Natural killer cell (primary cell): ENCODE measurements around the gene CRYBB3. TPM values are rescaled to one million over a fixed set of nuclear protein-coding genes. Genes with fewer than 3 reads are reported as not detected.

ENCODE experiments used
- ATAC-seq, 3 donors: fragments of 150-1000 bp in 2 of 3; fragments of 200-7000 bp in 1 of 3; cut with Tn5 transposase; 1 replicate in 1 of 3; 2 replicates in 2 of 3; pipeline ENCODE4 v1.10.0; 2021; ENCODE audit warnings: mild to moderate bottlenecking in 2 of 3, moderate library complexity in 2 of 3
- DNase-seq, 2 donors: peaks; one replicate each; pipeline versions ENCODE4 v3.0.0 to v3.0.0-alpha.2; 2013 to 2021; ENCODE audit warnings: mixed read lengths in 1 of 2
- H3K27ac ChIP-seq: one replicate; pipeline ENCODE4 v1.5.1; 2013; ENCODE audit warnings: mild to moderate bottlenecking, low read length
- H3K27me3 ChIP-seq: one replicate; pipeline ENCODE4 v1.6.1; 2013; ENCODE audit warnings: low read length; ENCODE audit not compliant: control insufficient read depth, insufficient read depth
- H3K36me3 ChIP-seq: one replicate; pipeline ENCODE4 v1.6.1; 2013; ENCODE audit warnings: low read length; ENCODE audit not compliant: control insufficient read depth, insufficient read depth
- H3K4me1 ChIP-seq: one replicate; pipeline ENCODE4 v1.6.1; 2013; ENCODE audit warnings: low read length; ENCODE audit not compliant: control insufficient read depth, insufficient read depth
- H3K4me3 ChIP-seq: one replicate; pipeline ENCODE4 v1.5.1; 2013; ENCODE audit warnings: low read length
- H3K9me3 ChIP-seq: one replicate; pipeline ENCODE4 v1.6.1; 2013; ENCODE audit warnings: low read length; ENCODE audit not compliant: control insufficient read depth, insufficient read depth
- H3K27ac Mint-ChIP-seq, 2 donors: one replicate each; pipeline ENCODE4 v1.8.0; 2022; ENCODE audit warnings: mild to moderate bottlenecking in 2 of 2, mixed read lengths in 2 of 2, moderate library complexity in 1 of 2
- H3K27me3 Mint-ChIP-seq, 2 donors: one replicate each; pipeline ENCODE4 v1.8.0; 2022; ENCODE audit warnings: low read depth in 2 of 2, mixed read lengths in 2 of 2
- H3K36me3 Mint-ChIP-seq: one replicate; pipeline ENCODE4 v1.8.0; 2022; ENCODE audit warnings: mixed read lengths
- H3K4me1 Mint-ChIP-seq, 2 donors: one replicate each; pipeline ENCODE4 v1.8.0; 2022; ENCODE audit warnings: mixed read lengths in 2 of 2
- H3K4me3 Mint-ChIP-seq: one replicate; pipeline ENCODE4 v1.8.0; 2022; ENCODE audit warnings: mild to moderate bottlenecking, moderate library complexity, mixed read lengths
- H3K9me3 Mint-ChIP-seq, 2 donors: one replicate each; pipeline ENCODE4 v1.8.0; 2022; ENCODE audit warnings: mixed read lengths in 2 of 2
- WGBS: methylation state at CpG from one replicate; pipeline ENCODE4 v1.1.7; 2013; ENCODE audit warnings: missing lambda C conversion rate; ENCODE audit not compliant: insufficient coverage; 5-methylcytosine and 5-hydroxymethylcytosine counted together
- intact Hi-C: fragments of 100-400 bp; cut with micrococcal nuclease; formaldehyde crosslinking; loops from one replicate; pipeline ENCODE4 v1.14.2; 2022
- total RNA-seq, 4 donors: library from RNA; stranded (reverse); fragments of 120-200 nt in 1 of 4; gene quantifications; one replicate each; pipeline versions ENCODE4 v1.2.3 to v1.2.4, GENCODE V29; 2013 to 2022
- TF ChIP-seq, protein P1 (sequence below): fragments of 200-600 bp; IDR thresholded peaks from one replicate; pipeline ENCODE4 v1.8.0; 2022; ENCODE audit warnings: antibody characterized with exemption

The CRYBB3 gene
- total RNA-seq, 3 donors from 2014 or later (not counting 1 experiment from before 2014, with no cell fraction given) = 0.68 TPM; not detected in 2

- Mint-ChIP-seq H3K4me1 (peaks cover 0 to 7% of the 10 kb centered on the region in 2 donors), H3K27ac (no peak overlapping the region), H3K27me3 (no peaks in the 10 kb centered on the region), H3K36me3 (no peaks in the 10 kb centered on the region), H3K4me3 (no peak overlapping the region), H3K9me3 (no peaks in the 10 kb centered on the region)
- TF ChIP-seq, protein P1, sequence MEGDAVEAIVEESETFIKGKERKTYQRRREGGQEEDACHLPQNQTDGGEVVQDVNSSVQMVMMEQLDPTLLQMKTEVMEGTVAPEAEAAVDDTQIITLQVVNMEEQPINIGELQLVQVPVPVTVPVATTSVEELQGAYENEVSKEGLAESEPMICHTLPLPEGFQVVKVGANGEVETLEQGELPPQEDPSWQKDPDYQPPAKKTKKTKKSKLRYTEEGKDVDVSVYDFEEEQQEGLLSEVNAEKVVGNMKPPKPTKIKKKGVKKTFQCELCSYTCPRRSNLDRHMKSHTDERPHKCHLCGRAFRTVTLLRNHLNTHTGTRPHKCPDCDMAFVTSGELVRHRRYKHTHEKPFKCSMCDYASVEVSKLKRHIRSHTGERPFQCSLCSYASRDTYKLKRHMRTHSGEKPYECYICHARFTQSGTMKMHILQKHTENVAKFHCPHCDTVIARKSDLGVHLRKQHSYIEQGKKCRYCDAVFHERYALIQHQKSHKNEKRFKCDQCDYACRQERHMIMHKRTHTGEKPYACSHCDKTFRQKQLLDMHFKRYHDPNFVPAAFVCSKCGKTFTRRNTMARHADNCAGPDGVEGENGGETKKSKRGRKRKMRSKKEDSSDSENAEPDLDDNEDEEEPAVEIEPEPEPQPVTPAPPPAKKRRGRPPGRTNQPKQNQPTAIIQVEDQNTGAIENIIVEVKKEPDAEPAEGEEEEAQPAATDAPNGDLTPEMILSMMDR = no peak
- Histone ChIP-seq H3K27ac (no peak overlapping the region), H3K27me3 (no peaks in the 10 kb centered on the region), H3K9me3 (no peaks in the 10 kb centered on the region), H3K4me1 (peaks cover 4% of the 10 kb centered on the region), H3K4me3 (no peak overlapping the region), H3K36me3 (no peaks in the 10 kb centered on the region)
- no peak for DNase-seq
- intact Hi-C loops = no loop called here
- no peak for ATAC-seq
- WGBS = 80% methylated on average over 14 of the region's 14 CpGs
These were observed 38.4 kb upstream of the CRYBB3 start for GRCh38 chr22:25161017-25161915.

DNA sequence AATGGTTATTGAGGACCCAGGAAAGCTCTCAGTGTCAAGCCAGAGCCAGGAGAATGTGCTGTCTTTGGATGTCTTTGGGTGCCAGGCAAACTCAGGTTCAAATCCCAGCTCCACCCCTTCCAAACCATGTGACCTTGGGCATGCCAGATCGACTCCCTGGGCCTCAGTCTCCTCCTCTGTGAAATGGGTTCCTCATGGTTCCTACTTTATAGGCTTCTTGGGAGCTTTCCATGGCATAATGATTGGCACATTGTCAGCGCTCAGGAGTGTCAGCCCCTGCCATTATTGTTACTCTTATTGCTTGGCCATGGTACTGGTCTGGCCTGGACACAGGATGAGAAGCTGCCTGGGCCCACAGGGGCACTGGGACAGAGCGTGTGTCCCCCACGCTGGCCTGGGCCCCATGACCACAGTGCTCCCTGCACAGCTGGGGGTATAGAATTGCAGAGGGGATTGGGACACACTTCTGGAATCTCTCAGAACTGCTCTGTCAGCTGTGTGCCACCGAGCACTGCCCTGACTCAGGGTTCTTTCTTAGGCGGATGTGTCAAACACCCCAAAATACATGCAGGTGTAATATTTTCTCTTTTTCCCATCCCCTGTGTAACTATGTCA lies 37.6 kb upstream of the CRYBB3 start:
- WGBS = 85% methylated on average over 6 of the region's 6 CpGs
- DNase-seq = no peak
- TF ChIP-seq, protein P1 = no peak

GRCh38 chr22:25162561-25162960 lies 37.1 kb upstream of the CRYBB3 start:
- no peak for DNase-seq
- intact Hi-C loops = no loop called here
- H3K36me3 ChIP-seq = no peaks in the 10 kb centered on the region
- no peak for ATAC-seq
- no peaks in the 10 kb centered on the region for H3K27me3 Mint-ChIP-seq
- no peak overlapping the region for H3K4me3 ChIP-seq
- peaks cover 0 to 7% of the 10 kb centered on the region in 2 donors for H3K4me1 Mint-ChIP-seq
- no peaks in the 10 kb centered on the region for H3K9me3 ChIP-seq
- H3K27ac ChIP-seq = no peak overlapping the region
- H3K27me3 ChIP-seq = no peaks in the 10 kb centered on the region
- H3K36me3 Mint-ChIP-seq = no peaks in the 10 kb centered on the region
- H3K4me1 ChIP-seq = peaks cover 4% of the 10 kb centered on the region
- WGBS = 100% methylated on average over 1 of the region's 1 CpG
- no peak overlapping the region for H3K4me3 Mint-ChIP-seq
- H3K27ac Mint-ChIP-seq = no peak overlapping the region
- no peaks in the 10 kb centered on the region for H3K9me3 Mint-ChIP-seq
- TF ChIP-seq, protein P1 = no peak

More for the DNA sequence above, 37.6 kb upstream of the CRYBB3 start:
- Histone ChIP-seq H3K27ac (no peak overlapping the region), H3K36me3 (no peaks in the 10 kb centered on the region), H3K4me1 (peaks cover 4% of the 10 kb centered on the region), H3K27me3 (no peaks in the 10 kb centered on the region), H3K9me3 (no peaks in the 10 kb centered on the region), H3K4me3 (no peak overlapping the region)
- H3K9me3 Mint-ChIP-seq = no peaks in the 10 kb centered on the region
- ATAC-seq = no peak
- no peaks in the 10 kb centered on the region for H3K27me3 Mint-ChIP-seq
- peaks cover 0 to 7% of the 10 kb centered on the region in 2 donors for H3K4me1 Mint-ChIP-seq
- no peak overlapping the region for H3K4me3 Mint-ChIP-seq
- intact Hi-C loops = no loop called here
- no peaks in the 10 kb centered on the region for H3K36me3 Mint-ChIP-seq
- H3K27ac Mint-ChIP-seq = no peak overlapping the region
